ENCODE data around the gene PPP1R9A. TPM values are rescaled to one million over a fixed set of nuclear protein-coding genes. Genes with fewer than 3 reads are reported as not detected.
A peak's percentile ranks its signal among the peaks of the same experiment; 100 is the strongest.

The PPP1R9A gene
- total RNA-seq, 1 donor from 2014 or later, result 39.5 TPM

DNA sequence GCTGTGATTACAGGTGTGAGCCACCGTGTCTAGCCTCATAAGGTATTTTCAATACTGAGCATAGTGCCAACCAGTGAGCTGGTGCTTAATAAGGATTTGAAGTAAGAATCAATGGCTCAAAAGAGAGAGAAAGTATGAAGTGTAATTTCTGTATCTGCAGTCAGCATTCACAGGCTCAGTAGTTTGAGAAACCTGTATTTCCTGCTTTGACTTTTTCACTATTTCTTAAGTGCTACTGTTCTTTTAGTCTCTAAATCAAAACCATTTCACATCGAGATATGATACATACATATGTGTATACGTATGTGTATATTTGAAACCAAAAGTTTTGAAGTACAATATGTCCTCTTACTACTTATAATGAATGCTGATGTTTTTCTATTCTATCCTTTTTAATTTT, 189.9 kb downstream of the PPP1R9A start:
- DNase-seq (ENCODE audit: low spot score), result no peak

DNA sequence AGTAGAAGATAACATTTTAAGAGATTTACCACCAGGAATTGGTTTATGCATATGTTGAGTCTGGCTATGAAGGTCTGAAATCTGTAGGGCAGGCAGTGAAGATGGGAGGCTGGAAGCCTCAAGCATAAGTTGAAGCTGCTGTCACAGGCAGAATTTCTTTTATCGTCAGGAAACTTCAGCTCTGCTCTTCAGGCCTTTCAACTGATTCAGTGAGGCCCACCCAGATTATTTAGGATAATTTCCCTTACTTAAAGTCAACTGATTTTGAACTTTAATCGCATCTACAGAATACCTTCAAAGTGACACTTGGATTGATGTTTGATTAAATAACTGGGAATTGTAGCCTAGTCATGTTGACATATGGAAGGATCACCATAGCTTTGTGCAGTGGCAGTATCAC, 190.5 kb downstream of the PPP1R9A start:
- no peak for DNase-seq (ENCODE audit: low spot score)

DNA sequence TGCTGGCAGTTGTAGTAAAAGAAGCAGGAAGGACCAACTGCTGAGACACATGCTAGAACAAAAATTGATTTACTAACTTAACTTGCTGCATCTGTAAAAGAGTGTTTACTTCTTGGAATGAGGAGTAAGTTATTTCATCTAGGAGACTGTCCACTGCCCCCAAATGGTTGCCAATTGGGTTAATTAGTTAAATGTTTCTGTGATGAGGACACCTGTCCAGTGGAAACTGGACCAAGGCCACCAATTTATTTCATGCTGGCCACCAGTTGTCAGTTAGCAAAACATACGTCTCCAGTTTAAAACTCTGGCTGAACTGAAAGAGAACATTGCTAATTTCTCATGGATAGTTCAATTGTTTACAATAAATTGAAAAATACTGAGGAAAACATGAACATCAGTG, 191.7 kb downstream of the PPP1R9A start:
- no peak for DNase-seq (ENCODE audit: low spot score)

DNA sequence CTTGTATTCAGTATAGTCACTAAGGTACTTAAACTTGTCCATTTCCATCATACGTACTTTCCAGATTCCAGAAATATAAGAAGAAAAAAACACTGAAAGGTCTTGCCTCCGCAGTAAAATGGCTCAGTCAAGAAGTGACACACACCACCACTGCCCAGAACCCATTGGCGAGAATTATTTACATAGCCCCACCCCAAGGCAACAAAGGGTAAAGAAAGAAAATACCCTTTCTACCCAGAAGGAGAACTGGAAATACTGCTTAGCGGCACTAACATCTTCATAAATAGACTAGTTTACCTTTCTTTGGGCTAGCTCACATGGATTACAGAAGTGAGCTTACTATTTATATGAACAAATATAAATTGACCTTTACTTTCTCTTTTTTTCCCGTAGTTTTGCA, 194.0 kb downstream of the PPP1R9A start:
- no peak for DNase-seq (ENCODE audit: low spot score)

DNA sequence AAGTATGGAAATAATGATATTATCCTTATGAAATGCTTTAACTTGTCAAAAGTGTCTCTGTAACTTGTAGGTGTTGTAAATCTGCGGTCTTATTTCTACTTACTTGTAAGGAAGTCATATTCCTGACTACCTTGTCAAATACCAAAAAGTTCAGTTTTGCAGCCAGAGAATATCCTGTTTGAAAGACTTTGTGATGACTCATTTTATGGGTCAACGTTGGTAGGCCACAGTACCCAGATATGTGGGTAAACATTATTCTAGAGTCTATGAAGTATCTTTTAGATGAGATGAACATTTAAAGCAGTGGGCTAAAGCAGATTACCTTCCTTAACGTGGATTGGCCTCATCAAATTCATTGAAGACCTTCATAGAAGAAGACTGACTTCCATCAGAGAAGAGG, 195.3 kb downstream of the PPP1R9A start:
- no peak for DNase-seq (ENCODE audit: low spot score)

DNA sequence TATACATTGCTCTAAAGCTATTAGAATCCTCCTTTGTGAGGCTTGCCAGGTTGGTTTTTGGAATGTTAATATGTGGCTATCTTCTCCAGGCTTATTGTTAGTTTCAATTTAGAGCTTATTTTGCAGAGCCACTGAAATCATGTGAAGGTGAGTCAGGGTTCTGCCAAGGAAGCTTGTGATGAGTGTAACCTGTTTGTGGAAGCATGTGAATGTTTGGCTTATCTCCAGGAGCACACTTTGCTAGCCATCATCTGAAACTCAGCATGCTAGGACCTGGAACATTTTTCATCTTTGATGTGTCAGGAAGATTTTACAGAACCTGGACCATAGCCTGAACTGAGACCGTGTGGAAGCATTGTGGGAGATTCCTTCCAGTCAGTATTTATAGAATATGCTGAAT, 197.3 kb downstream of the PPP1R9A start:
- DNase-seq (ENCODE audit: low spot score), result no peak

DNA sequence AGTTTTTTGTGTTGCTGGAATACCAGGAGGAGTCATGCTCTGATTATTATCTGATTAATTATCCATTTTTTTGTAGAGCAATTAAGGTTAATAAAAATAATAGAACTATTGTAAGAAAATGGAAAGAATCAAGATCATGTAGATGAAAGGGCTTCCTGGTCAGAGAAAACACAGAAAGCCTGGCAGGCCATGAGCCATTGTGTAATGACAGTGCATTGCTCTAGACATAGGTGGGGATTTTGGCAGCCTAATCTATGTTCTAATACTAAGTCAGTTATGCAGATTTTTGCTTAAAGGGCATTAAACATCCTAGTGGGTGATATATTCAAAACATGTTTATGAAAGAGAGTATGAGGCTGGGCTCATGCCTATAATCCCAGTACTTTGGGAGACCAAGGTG, 198.2 kb downstream of the PPP1R9A start:
- DNase-seq (ENCODE audit: low spot score), result no peak

DNA sequence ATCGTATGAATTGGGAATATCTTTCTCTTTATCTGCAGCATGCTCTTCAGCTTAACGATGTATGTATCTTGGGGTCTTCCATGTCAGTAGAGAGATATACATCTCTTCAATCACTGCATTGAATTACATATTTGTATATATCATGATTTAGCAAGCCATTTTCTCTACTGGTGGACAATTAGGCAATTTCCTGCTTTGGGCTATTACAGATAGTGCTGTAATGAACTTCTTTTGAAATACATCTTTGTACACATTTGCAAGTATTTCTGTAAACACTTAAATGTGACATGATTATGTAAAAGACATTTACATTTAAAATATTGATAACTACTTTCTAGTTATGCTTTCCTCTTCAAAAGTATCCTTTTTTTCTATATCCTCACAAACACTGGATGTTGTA, 199.0 kb downstream of the PPP1R9A start:
- DNase-seq (ENCODE audit: low spot score), result no peak

DNA sequence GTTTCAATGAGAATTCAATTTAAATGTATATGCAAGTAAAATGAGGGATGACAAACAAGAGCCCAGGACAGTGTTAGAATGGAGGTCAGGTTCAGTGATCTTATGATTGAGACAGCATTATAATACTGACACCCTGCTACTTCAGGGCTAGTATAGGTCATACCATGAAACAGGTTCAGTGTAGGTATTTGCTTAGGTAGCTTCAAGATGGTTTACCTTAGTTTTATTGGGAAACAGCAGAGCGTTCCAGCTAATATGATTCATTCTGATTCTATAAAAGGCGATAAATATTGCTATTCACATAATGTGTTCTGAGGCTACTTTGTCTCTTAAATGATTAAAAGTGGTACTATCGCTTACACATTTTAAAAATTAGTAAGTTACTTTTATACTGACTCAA, 203.3 kb downstream of the PPP1R9A start:
- DNase-seq (ENCODE audit: low spot score), result no peak

DNA sequence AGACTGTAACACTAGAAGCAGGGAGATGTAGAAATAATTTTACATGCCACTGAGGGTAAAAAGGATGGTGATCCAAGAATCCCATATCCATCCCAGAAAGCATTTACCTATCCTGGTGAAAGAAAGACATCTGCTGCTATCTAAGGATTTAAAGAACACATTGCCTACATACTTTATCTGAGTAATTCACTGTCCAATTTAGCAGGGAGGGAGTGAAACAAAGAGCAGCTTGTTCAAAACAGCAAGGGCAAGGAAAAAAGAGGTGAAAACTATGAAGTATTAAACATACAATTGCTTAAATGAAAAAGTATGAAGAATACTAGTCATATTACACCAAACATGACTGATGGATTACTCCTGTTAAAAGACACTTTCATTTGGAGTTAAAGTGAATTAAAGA, 206.2 kb downstream of the PPP1R9A start:
- no peak for DNase-seq (ENCODE audit: low spot score)

DNA sequence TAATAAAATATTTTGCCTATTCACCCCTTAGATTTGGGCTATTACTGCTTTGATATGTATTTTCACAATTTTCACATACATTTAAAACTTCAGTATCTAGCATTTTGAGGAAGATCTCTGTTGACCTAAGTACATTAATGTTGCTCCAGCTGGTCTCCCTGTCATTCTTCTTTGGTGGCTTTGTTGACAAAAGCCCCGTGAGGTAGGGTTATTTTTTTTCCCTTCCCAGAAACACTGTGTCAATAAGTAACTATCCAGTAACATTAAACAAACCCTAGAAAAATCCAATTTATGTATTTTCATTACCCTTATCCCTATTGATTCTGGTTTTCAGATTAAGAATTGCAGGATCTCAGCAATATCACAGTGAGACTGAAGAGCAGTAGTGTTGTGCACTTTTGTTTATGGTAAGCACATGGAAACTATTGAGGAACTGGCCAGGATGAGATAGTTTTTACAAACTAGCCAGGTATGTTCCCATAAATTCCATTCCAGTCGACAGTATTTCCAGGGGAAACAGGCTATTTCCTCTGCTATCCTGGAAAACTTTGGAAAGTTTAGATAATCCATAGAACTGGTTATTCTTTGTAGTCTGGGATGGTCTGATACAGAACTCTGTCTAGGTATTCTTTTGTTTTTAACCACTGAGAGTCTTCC, 218.8 kb downstream of the PPP1R9A start:
- no peak for DNase-seq (ENCODE audit: low spot score)

DNA sequence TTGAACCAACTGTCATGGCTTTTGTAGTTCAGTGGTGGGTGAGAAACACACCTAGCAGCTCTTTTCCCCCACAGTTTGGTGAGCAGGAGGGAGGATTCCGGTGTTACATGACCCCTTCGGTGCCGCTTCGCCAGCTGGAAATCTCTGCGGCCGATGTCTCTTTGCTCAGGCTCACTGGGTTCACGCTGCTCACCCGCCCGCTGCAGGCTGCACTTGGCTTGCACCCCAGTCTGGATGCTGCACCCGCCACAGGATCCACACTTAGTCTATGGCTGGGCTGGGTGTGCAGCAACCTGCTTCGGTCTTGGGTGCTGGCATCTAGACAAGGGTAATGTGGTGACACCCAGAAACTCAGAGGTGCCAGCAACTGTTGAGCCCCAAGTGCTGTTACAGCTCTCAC, 225.1 kb downstream of the PPP1R9A start:
- no peak for DNase-seq (ENCODE audit: low spot score)

DNA sequence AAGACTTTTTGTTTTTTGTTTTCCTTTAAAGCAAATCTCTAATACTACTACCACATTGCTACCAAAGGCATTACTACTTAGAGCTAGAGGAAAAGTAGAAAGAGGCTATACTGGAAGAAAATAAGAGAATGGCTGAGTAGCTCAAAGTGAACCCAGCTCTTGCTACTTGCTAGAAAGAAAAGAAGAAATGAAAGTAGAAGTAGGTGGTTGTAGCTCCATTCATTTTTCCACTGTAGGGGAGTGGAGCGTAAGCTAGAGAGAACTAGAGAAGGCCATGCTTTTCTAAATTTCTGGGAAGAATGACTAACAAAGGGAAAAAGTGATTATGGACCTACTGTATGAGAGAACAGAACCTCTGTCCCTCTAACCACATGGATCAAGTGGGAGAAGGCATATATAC, 232.5 kb downstream of the PPP1R9A start:
- DNase-seq (ENCODE audit: low spot score), result no peak

DNA sequence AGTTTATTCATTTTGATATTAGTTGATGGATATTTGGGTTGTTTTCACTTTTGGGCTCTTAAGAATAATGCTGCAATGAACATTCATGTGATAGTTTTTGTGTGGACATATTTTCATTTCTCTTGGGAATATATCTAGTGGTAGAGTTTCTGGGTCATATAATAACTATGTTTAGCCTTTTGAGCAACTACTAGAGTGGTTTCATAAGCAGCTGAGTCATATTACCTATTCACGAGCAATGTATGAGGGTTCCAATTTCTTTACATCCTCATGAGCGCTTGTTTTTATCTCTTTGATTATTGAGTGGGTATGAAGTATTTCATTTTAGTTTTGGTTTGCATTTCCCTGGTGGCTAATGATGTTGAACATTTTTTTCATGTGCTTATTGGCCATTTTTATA, 234.4 kb downstream of the PPP1R9A start:
- DNase-seq (ENCODE audit: low spot score), result no peak

DNA sequence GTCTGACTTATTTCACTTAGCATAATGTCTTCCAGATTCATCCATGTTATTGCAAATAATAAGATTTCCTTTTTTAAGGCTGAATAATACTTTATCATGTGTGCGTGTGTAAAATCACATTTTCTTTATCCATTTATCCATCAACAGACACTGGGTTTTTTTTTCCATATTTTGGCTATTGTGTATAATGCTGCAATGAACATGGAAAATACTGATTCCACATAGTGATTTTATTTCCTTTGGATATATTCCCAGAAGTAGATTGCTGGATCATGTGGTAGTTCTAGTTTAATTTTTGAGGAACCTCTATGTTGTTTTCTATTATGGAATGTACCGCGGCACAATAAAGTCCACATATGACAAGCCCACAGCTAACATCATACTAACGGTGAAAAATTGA, 236.9 kb downstream of the PPP1R9A start:
- DNase-seq (ENCODE audit: low spot score), result no peak

DNA sequence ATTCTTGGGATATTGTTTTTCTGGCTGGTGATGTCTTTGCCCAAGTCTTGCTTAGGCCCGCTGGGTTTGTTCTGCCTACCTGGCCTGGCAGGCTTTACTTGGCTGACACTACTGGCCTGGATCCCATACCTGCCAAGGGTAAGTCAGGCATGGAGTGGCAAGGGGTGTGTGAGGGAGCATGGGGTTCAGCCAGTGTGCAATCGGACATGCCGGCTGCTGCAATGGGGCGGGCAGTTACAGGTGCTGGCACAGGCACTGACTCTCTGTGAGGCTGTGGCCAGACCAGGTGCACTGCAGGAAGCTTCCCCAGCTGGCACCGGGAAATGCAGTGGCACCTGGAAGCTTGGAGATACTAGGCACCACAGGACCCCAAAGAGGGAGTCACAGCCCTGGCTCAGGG, 248.6 kb downstream of the PPP1R9A start:
- peak; percentile 47 for DNase-seq (ENCODE audit: low spot score)

DNA sequence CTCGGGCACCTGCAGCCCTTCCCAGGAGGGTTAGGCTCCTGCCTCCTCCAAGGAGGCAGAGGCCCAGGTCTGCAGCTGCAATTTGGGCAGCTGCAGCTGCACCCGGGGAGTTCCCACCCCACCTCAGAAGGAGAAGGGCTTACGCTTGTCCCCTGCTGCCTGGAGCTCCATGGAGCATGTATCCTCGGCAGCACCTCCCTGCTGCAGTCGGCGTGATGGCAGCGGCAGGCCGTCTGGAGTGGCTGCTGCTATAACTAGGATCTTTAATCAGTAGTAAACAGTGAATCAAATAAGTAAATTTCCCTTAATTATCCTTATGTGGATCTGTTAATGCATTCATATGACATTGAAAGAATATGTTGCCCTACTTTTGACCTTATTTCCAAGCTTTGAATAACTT, 250.0 kb downstream of the PPP1R9A start:
- DNase-seq (ENCODE audit: low spot score), result no peak

DNA sequence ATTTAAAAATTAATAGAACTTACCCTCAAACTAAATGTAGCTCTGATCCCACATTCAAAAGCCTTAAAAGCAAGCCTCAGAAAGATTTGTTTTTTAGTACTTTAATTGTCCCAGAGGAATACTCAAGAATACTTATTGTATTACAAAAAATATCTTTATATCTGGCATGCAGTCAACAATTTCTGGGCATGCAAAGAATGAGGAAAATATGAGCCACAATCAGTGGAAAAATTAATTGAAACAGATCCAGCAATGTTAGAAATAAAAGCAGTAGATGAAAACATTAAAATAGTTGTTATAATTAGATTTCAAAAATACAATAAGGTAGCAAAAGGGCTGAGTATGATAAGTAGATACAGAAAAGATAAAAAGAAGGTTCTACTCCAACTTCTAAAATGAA, 262.3 kb downstream of the PPP1R9A start:
- no peak for DNase-seq (ENCODE audit: low spot score)

DNA sequence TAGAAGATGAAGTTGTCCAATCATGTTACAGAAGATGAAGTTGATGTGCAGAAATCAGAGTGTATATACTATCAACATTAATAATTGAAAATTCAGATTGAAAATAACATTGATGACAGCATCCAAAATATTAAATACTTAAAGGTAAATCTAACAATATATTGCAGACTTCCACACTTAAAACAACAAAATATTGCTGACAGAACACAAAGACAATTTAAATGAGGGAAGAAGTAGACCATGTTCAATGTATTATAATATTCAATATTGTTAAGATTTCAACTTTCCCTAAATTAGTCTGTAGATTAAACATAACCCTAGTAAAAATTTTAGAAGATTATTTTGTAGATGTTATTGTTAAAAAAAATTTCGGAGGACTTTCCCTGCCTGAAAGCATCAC, 265.0 kb downstream of the PPP1R9A start:
- DNase-seq (ENCODE audit: low spot score), result no peak

DNA sequence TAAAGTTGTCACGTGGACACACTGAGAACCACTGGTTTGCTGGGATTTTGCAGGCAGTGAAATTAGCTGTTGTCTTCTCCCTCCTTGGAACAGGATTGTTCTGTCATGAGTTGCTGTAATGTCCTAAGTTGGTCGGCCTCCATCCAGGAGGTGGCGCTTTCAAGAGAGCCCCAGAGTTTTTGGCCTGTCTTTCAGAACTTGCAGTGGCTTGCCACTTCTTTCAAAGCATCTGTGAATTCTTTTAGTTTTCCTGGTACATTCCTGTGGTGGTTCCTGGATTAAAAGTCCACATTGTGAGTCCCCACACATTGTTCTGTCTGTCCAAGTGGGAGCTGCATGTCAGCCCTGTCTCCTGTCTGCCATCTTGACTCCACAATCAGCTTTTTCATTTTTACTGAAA, 283.1 kb downstream of the PPP1R9A start:
- no peak for DNase-seq (ENCODE audit: low spot score)

DNA sequence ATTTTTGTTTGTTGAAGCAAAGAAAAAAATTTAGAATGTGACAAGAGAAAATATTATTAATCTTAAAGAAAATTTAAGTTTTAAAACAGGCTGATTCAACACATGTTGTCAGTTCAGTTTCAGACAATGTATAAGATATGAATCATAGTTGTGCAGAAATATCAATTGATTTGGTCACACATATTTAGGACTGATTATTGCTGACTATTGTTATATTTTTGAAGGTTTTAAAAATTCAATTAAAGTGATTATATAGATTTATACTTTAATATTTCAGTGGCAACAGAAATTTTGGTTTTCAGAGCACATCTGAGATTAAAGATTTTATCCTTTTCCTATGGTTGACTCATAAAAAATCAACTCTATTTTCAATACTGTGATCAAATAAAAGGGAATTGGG, 284.4 kb downstream of the PPP1R9A start:
- no peak for DNase-seq (ENCODE audit: low spot score)

DNA sequence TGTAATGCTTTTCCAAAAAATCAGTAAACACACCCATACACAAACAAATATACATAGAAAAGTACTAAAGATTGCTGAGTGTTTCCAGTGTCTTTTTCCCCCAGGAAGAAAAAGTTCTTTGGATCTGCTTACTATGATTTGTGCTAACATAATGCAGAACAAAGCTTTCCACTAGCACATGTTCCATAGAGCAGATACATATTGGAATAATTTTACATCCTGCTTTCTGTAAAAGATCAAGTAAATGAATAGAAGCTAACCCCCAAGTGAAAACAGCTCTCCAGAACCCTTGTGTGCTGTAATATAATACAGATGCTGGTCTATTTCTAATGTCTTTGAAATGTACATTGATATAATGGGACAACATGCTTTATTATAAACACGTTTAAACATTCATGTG, 291.5 kb downstream of the PPP1R9A start:
- no peak for DNase-seq (ENCODE audit: low spot score)

DNA sequence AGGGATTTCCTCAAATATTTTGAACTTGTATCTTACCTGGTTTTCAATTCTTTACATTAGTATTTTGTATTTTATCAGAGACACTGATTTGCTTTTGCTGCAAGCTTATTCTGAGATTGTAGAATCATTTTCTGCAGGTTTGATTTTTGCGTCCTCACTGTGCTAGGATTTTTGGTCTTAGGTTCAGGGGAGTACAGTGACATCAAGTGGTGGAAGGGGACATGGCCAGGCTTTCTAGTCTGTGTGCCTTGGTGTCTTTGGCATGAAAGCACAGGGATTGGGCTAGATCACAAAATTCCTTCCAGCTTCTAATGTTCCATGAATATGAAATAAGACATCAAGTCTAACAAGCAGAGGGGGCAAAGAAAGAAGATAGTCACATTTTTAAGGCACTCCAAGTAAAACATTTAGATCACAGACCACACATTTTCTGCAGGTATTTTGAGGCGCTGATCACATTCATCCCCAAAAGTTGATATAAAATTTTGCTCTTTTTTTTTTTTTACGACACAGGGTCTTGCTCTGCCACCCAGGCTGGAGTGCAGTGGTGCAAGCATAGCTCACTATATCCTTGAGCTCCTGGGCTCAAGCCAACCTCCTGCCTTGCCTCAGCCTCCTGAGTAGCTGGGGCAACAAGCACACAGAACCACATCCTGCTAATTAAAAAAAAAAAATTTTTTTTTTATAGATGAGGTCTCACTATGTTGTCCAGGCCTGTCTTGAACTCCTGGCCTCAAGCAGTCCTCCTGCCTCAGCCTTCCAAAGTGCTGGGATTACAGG, 292.6 kb downstream of the PPP1R9A start:
- DNase-seq (ENCODE audit: low spot score), result peak; percentile 49

DNA sequence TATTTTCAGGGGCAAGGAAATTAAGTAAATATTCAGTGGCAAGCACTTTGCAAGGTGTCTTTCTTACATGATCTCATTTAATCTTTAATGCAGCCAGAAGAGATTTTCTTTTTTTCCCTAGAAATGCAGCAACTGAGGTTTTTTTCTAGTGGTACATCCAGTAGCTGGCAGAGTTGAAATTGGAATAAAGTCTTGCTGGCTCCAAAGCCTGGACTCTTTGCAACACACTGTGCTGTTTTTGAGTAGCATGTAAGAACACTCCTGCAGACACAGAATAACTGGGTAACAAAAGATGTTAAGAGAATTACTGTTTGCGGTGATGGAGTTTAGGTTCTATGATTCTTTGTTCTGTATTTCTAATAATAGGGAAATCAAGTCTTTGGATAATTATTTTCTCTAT, 293.3 kb downstream of the PPP1R9A start:
- DNase-seq (ENCODE audit: low spot score), result no peak

All from ureter (tissue), 1 donor.